NCI-H345 treated with DMSO at 0.1 percent for 48 hours (cell line): ENCODE results near the gene SELENOM.
"Not testable (repeated sequence)": the region's sequence is repeated elsewhere in the genome, so short reads cannot be mapped to it uniquely, and the experiment has no call there.

Experiments used
- DNase-seq: peaks from one replicate; lab custom pipeline; 2025; ENCODE audit not compliant: unreplicated experiment; lab: John Stamatoyannopoulos, UW

SELENOM gene

DNA sequence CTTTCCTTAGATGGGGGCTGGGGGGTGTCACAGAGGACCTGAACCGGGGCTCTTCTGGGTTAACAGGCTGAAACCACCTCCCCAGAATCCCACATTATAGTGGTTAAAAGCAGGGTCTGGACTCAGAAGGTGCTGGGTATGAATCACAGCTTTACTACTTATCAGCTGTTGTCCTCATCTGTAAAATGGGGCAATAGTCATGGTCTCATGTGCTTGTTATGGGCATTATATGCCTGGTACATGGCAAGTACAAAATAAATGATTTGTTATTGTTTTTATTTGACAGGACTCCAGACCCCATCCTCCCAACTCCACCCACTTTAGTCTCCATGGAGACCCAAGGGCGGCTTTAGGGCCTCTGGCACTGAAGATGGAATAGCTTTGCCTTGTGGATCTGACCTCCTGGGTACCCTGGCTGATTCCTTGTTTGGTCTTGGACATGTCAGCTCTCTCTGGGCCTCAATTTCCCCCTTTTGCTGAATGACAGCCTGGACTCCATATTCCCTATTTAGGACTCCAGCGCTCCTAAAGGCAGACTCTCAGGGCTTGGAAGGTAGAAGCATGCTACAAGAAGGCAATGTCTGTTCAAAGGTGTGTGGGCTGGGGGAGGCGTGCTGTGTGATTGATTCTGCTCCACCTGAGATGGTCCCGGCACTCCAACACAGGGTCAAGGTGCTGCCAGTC is 27.1 kb downstream of the SELENOM start:
- no peak for DNase-seq

DNA sequence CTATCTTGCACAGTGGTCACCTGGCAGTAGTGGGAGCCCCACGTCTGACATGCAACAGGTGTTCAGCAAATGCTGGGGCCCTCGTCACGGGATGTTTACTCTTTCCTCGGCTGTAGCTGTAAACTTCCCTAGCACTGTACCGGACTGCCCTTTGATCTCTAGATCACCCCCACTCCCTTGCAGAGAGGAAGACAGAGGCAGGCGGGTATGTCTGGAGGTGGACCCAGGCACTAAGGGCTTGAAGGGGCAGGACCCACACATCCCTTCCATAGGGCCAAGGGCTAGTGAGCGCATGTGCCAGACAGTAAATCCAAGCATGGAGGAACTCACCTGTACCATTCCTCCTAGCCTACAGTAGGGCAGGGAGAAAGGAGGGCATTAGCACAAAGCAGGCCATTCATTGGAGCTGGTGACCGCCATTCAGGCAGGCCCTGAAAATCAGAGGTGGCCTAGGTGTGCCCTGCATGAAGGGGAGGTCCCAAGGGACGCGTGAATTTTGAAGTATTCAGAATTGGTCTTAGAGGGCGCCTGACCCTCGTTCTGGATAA is 28.2 kb downstream of the SELENOM start:
- DNase-seq = no peak

DNA sequence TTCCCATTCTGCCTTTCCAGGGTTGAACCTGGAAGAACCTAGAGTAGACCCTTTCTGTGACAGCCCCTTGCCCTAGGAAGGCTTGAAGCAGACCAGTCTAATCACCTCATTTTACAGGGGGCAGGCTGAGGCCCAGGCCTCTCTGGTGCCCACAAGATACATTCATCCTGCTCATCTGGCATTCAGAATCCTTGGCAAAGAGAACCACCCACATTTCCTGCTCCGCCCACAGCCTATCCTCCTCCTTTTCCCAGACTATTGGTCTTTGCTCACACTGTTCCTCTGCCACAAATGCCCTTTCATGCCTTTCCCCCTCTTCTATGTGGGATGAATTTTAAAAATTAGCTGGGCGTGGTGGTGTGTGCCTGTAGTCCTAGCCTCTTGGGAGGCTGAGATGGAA is 29.0 kb downstream of the SELENOM start:
- DNase-seq = not testable (repeated sequence)

DNA sequence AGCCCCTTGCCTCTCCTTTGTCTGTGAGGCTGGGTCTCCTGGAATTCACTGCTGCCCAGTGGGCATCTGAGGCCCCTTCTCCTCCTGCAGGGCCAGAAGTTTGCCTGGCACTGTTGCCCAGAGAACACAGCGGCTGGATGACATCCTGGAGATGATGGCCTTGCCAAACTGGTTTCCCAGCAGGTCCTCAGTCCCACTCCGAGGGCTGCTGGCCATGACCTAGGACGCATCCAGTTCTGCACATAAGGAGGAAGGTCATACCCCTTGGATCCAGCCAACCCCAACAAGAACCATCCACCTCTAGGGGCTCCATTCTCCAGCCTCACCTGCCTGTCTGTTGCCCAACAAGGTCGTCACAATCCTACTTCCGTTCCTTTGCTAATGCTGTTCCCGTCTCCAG is 29.7 kb downstream of the SELENOM start:
- no peak for DNase-seq

DNA sequence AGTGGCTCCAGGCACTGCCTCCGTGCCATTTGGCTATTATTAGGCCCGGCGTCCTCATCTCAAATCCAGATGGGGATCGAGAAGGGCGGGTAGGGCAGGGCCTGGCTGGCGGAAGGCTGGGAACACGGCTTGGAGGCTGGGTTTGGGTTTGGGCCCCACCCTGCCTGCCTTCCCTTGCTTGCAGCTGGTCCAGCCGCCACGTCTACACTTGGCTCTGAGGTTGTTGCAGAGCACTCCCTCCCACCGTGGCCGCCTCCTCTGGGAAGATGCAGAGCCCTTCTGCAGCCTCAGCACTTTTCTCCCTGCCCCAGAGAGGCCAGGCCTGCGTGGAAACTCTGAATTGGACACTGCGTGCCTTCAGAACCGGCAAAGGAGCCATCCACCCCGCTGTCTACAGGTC is 31.4 kb downstream of the SELENOM start:
- DNase-seq = no peak

DNA sequence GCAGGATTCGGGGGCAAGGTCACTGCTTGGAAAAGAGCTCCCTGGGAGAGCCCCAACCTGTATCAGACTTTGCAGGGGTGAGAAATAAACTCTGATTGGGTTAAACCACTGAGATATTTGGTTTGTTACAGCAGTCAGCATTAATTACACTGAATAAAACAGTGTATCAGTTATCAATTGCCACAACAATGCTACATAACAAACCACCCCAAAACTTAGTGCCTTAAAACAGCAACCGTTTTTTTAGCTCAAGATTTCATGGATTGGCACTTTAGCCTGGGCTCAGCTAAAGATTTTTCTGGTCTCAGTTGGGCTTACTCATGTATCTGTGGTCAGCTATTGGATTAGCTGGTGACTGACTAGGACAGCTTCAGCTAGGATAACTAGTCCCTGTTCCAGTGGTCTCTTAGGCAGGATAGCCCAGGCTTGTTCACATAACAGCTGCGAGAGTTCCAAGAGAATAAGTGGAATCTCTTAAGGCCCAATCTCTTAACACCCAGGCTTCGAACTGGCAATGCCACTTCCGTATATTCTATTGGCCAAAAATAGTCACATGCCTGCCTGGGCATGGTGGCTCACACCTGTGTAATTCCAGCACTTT is 33.7 kb downstream of the SELENOM start:
- not testable (repeated sequence) for DNase-seq

DNA sequence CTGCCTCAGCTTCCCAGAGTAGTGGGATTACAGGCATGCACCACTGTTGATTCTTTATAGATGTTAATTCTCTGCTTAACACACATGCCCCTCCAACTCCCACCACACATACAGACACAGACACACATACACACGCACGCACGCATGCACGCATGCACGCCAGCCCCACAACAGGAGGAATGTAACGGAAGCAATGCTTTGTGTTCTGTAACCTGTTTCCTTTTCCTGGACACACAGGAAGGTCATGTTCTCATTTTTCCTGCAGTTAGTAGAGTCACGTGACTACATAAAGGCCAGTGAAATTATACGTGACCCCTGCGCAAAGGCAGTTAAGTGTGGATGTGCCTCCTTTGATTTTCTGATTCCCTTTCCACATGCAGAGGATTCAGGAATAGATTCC is 34.2 kb downstream of the SELENOM start:
- not testable (repeated sequence) for DNase-seq

DNA sequence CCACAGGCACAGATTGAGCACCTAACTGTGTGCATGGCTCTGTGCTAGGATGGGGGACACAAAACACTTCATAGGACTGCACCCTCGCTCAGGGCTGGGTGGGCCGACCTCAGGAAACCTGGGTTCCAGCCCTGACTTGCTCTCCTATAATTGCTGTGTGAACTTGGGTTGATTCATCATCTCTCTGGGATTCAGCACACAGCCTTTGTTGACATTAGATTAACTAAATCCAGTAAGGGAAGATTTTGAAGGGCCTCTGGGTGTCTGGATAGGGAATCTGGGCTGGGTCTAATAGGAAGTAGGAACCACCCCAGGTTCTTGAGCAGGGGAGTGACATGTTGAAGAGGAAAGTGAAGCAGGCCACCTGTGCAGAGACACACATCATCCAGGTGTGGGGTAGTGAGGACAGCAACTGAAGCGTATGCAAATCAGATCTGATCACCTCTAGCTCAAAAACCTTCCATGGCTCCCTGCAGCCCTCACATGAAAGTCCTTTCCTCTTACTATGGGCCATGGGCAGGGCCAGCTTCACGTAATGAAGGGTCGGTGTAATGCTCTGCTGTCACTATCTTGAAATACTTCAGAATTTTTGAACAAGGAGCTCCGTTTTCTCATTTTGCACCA is 37.6 kb downstream of the SELENOM start:
- DNase-seq = not testable (repeated sequence)

DNA sequence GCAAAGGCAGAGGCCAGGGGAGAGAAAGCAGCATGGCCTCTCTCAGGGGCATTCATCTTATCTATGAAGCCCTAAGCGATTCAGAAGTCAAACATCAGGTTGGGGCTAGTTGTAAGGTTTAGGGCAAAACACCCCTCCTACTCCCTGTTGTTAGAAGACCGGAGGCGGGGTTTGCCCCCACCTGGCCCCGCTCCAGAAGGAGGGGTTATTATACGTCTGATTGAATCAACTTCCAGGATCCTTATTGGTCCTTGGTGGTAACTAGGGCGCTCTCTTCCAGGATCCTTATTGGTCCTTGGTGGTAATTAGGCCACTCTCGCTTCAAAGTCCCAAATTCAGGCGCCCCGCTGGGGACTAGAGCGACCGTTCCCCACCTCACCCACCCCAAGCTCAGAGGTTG is 38.4 kb downstream of the SELENOM start:
- DNase-seq = no peak

DNA sequence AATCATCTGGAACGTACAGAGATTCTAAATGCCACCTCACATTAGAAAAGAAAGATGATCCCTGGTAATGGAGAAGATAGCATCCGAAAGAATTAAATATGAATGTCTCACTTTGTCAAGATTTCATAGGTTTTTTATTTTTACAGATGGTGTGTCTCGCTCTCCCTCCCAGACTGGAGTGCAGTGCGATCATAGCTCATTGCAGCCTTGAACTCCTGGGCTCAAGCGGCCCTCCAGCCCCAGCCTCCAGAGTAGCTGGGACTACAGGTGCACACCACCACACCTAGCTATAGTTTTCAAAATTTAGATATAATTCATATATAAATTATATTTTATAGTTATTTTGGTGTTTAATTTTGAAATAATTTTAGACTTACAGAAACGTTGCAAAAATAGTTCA is 43.0 kb downstream of the SELENOM start:
- no peak for DNase-seq

DNA sequence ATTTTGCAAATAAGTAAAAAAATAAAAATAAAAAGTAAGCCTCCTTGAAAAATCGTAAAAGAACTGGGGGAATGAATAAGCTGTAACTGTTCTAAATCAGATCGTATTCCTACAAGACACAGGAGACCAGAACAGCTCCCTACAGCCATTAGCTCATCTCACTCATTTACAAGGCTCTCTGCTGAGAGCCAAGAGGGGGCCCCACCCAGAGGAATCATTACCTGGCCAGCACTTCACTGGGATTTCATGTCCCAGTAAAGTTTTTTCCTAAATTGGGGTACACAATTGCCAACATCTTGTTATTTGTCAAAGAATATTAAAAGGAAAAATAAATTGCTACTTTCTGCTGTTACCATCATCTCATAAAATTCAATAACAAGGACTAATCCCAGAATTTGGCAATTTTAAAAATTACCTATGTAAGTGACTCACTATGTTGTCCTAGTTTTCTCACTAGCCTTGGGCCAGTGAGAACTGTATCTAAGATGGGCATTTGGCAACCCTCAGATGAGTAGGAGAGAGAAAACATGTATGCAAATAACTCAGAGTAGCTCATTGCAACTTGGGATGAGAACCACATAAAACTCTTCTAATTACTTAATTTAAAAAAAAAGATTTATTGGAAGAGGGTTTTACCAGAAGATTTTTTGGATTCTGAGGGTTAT is 44.7 kb downstream of the SELENOM start:
- DNase-seq = no peak

DNA sequence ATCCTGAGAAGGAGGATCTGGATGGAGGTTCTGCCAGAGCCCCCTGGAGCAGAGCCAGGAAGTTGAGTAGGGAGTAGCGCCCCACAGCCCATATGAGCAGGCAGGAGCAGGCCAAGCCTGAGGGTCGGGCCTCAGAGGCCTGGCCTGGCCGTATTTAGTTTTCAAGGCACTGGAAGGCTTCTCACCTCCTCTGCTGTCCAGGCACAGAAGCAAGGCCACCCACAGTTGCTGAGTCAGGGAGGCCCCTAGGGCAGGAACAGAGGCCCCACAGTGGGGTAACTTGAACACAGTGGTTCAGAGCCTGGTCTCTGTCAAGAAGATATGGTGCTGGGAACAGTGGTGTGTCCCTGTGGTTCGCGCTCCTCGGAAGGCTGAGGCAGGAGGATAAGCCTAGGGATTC is 47.7 kb downstream of the SELENOM start:
- DNase-seq = not testable (repeated sequence)

DNA sequence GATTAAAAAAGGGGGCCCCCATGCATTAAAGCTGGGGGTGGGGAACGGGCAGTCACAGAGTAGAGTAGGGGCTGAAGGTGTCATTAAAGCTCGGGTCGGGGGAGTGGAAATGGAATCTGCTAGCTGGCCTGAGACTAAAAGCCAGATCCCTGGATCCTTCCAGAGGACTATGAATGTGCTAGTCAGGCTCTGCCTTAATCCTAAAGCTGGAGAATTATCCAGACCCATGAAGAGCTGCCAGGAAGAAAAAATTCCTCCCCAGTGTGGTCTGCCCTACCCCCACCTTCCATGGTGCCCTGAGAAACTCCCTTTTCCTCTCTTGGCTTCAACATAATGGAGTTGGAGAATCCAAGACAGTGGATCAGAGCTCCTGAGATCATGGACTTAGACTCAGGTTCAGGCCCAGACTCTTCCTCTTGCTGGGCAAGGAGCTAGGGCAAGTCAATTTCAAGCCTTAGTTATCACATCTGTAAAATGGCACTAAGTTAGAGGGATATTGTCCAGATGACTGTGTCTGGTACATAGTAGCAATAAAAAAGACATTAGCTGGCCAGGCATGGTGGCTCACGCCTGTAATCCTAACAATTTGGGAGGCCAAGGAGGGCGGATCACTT is 50.3 kb downstream of the SELENOM start:
- no peak for DNase-seq

DNA sequence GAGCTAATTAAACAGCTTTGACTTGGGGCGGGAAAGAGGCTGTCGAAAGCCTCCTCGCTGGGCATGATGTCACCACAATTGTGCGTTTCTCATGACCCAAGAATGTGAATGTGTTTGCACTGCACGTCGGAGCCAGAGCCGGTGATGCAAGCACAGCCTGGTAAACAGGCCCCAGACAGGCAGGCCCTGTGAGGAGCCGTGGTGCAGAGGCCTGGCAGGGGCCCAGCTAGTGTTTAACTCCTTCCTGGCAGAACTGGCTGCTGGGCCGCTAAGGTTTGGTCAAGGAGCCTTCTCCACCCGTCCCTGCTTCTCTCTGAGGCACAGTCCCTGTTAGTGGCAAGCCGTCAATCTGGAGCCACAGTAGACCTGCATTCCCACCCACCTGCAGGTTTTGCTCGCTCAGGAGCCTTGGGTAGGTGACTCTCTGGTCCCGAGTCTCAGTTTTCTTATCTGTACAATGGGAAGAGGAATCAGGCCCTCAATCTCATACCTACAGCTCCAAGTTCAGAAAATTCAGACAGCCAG is 51.7 kb downstream of the SELENOM start:
- no peak for DNase-seq

DNA sequence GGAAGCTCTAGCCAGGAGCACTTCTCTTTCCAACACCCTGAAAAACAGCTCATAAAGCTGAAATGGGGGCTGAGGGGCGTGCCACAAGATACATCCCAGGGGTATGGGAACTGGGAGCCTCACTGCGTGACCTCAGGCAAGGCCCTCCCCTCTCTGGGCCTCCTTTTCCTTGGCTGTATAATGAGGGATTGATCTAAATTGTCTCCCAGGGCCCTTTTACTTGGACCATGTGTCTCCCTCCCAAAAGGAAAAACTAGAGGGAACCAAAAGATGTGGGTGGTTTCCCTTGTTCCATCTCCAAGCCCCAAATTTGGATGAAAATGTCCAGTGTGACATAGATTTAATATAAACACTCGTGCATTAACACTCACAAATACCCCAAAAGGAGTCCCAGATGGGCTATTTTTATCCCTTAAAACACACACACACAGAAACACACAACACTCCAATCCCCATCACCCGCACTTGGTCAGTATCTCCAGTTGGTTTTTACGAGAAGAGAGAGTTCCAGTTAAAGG is 52.2 kb downstream of the SELENOM start:
- no peak for DNase-seq
